NCI-H526 treated with DMSO at 0.1 percent for 48 hours (cell line): Measurements from ENCODE around the gene ALKBH2.

Experiments
- DNase-seq: peaks from one replicate; lab custom pipeline; 2025; lab: John Stamatoyannopoulos, UW

The ALKBH2 gene

DNA sequence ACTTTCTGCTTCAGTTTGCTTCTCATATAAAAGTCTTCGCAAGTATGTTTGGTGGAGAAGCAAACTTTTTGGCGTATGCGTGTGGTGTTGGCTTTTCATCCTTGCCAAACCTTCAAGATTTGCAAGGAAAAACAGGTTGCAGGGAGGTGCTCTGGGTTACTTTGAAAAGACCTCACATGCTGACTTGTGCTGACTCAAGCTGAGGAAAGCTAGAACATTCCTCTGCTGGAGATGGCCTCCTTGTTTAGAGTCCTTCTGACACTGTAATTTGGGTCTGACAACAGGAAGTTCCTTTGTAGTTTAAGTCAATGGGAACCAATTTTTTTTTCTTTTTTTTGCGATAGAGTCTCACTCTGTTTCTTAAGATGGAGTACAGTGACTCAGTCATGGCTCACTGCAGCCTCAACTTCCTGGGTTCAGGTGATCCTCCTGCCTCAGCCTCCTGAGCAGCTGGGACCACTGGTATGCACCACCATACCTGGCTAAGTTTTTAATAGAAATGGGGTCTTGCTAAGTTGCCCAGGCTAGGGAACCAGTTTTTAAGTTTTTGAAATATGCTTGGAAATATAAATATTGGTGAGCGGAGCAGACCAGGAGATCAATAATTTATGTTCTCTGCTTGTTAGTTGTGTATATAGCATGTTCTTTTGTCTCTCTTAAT, 20.5 kb upstream of the ALKBH2 start:
- DNase-seq, result no peak

DNA sequence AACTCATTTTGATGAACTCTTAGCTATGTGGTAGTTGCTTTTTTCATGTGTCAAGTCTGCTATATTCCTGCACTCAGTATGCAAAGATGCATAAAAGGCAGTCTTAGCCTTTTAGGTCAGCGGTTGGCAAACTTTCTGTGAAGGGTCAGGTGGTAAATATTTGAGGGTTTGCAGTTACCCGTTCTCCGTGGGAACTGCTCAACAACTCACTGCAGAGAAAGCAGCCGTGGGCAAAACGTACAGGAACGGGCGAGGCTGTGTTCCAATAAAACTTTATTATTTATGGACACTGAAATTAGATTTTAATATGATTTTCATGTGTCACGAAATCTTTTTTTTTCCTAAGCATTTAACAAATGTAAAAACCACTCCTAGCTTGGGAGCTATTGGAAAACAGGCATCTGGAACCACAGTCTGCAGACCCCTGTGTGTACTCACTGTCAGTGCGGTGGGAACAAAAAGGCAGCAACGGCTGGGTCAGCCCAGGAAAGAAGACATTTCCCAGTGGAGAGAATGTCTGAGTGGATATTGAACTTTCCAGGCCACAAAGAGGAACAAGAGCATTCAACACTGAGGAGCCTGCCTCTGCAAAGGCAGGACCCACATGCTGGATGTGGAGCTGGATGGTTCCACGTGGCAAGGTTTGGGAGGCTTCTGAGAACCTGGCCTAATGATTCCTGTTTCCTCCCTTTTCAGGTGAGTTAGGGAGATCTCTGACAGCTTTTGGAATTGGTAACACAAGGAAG, 19.6 kb upstream of the ALKBH2 start:
- DNase-seq, result no peak

DNA sequence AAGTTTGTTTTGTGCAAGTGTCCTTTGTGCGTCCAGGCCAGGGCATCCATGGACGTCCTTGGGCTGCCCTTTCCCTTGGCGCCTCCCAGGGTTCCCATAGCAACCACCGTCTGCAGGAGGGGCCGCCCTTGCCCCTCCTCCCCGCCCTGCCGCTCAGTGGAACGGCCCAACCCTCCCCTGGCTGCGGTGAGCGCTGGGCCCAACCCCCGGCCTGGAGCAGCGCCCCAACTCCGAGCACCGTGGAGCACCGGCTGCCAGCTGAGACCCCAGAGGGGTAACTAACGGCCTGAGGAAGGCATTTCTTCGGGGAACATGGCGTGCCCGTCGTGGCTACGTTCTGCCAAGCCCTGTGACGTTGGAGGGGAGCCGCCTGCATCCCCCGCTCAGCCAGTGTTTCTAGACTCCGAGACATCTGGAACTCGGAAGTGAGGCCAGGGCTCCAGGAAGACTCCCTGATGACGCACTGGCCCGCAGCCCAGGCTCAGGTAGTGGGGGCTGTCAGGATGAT, 17.8 kb upstream of the ALKBH2 start:
- no peak for DNase-seq

DNA sequence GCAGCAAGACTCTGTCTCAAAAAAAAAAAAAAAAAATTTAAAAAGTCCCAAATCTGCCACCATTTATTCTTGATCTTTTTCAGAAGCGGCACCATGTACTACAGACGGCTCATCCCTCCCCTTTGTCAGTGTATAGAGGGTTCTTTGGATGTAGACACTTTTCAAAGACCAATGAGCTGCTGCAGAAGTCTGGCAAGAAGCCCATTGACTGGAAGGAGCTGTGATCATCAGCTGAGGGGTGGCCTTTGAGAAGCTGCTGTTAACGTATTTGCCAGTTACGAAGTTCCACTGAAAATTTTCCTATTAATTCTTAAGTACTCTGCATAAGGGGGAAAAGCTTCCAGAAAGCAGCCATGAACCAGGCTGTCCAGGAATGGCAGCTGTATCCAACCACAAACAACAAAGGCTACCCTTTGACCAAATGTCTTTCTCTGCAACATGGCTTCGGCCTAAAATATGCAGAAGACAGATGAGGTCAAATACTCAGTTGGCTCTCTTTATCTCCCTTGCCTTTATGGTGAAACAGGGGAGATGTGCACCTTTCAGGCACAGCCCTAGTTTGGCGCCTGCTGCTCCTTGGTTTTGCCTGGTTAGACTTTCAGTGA, 16.6 kb upstream of the ALKBH2 start:
- no peak for DNase-seq

DNA sequence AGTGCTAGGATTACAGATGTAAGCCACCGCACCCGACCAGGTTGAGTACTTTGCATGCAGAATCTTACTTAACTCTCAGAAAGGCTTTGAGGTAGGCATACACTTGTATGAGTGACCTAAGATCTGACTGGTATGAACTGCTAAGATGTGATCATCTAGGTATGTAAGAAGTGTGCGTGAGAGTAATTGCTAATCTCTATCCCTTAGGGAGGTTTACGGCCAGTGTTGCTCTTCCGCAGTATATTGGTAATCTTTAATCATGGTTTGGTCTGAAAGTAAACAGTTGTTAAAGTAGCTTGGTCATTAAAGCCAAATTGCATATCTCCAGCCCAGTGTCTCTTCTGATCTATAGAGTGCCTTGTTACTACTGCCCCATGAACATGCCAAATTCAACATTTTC, 11.9 kb upstream of the ALKBH2 start:
- DNase-seq, result no peak

DNA sequence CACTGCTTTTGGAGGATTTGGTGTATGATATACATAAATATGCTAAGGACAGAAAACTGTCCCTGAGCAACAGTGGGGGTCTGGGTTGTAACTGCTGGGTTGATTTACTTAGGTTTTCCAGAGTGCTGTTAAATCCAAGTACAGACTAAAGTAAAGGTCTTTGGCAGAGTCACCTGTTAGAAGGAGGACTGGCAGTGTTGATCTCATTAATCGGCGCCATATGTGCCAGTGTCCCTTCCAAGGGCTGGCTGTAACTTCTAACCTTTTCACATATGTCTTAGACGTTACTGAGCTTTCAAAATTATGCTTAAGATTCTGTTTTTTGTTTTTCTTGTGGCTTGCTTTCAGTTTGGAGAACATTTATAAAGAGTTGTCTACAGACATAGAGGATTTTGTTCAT, 9.2 kb upstream of the ALKBH2 start:
- no peak for DNase-seq

DNA sequence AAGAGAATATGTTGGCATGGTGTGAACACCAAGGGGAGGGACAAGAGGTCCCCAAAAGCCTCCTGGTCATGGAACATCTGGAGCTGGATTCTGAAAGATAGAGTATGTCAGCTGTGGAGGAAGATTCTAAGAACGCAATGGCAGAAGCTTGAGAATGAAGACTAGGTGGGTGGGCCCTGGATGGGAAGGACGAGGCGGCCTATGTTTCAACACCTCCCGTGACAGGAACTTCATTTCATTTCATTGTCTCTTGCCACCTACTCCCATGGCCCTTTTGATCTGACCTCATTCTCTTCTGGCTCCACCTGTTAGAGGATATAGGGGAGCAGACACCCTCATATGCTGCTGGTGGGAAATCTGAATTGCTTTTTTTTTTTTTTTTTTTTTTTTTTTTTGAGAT, 7.5 kb upstream of the ALKBH2 start:
- DNase-seq, result no peak

DNA sequence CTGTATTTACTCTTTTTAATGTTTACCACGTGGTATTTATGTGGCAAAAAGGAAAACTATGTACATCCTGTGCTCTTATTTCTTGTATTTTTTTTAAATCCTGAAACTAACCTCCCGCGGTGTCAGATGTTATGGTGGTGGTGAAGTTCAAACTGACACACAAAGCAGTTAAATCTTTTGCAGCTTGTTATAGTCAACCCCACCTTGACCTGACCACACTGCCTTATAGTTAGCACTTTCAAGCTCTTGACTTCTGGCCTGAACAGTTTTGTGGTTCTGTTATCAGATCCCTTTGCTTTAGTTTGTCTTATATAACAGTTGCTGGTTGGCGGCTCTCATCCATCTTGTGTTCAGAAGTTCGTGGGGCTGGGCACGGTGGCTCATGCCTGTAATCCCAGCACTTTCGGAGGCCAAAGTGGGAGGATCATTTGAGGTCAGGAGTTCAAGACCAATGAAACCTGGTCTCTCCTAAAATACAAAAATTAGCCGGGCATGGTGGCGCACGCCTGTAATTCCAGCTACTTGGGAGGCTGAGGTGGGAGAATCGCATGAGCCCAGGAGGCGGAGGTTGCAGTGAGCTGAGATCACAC, 6.3 kb upstream of the ALKBH2 start:
- no peak for DNase-seq

DNA sequence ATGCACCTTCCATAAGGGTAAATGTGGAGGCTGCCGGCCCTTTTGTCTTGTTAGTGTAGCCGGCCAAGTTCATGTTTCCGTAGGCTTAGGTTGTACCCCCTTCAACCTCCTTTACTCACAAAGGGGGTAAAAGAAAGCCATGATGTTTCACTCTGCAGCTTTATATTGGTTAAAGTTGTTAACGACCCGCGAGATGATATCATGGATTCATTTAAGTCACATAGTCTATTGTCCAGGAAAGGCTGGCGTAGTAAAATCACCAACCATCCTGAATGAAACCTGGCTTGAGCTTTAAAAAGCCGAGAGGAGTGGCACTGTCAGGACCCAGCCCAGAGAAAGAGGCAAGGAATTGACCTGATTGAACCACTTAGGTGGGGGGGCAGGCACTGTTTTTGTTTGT, 5.4 kb upstream of the ALKBH2 start:
- no peak for DNase-seq

DNA sequence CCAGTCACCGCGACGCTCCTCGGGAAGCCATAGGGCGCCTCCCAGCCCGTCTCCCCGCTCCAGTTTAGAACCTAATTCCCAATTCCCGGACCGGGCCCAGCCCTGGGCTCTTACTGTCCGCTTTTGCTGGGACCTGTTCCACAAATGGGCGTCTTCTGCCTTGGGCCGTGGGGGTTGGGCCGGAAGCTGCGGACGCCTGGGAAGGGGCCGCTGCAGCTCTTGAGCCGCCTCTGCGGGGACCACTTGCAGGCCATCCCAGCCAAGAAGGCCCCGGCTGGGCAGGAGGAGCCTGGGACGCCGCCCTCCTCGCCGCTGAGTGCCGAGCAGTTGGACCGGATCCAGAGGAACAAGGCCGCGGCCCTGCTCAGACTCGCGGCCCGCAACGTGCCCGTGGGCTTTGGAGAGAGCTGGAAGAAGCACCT, 4.9 kb upstream of the ALKBH2 start:
- no peak for DNase-seq

DNA sequence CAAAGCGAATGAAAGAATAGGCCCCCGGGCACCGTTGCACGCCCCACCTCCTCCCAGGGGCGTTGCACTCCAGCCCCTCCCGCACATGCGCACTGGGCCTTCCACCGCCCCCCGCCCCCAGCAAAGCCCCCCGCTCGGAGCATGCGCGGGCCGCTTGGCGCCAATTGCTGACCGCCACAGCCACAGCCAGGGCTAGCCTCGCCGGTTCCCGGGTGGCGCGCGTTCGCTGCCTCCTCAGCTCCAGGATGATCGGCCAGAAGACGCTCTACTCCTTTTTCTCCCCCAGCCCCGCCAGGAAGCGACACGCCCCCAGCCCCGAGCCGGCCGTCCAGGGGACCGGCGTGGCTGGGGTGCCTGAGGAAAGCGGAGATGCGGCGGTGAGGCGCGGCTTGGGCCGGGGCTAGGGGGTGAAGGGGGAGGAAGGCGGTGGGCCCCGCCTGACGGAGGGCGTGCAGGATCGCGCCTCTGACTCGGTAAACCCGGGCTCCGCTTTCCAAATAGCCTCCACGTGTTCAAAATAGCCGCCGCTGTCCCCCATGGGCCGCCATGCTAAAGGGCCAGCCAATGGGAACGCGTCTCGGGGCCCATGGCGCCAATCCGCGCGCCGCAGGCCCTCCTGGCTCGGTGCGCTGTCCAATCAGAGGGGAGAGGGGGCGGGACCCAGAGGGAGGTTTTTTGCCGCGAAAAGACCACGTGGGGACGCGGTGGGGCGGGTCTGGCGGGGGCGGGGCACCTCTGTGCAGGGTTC, 4.3 kb upstream of the ALKBH2 start, which contains the start of gene UNG:
TSS of gene UNG (plus strand) at position 163 of the 748 bp plus-strand sequence. CDS start at position 246, 83 bp downstream.
- DNase-seq, result peak; percentile 82

DNA sequence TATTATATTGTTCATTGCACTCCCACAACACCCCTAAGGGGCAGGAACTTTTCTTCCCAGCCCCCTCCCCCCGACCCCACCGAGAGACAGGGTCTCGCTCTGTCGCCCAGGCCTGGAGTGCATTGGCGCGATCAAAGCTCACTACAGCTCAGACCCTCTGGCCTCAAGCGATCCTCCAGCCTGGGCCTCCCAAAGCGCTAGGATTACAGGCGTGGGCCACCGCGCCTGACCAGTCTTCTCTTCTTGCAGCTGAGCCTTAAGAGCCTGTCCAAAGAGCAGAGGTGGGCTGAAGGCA, 3.8 kb upstream of the ALKBH2 start:
- no peak for DNase-seq

DNA sequence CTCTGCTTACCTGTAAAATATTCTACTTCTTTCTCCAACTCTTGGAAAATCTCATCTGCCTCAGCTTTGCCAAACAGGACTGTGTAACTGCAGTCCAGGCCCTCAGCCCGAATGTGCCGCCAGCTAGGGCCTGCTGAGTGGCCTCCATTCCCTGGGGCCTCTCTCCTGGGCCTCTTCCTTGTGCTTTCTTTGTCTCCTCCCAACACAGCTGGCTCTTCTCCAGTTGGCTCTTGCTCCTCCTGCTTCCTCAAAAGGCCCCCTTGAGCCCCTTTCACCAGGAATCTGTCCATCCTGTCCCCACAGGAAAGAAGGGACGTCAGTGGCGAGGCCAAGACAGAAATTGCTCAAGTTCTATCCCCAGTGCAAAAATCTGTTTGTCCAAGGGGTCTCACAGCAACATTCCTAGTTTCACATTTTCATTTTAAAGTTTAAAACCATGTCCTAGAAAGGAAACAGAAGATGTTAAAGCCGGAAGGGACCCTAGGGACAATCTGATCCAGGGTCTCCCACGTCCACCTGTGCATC, 713 bp downstream of the ALKBH2 start:
- no peak for DNase-seq

DNA sequence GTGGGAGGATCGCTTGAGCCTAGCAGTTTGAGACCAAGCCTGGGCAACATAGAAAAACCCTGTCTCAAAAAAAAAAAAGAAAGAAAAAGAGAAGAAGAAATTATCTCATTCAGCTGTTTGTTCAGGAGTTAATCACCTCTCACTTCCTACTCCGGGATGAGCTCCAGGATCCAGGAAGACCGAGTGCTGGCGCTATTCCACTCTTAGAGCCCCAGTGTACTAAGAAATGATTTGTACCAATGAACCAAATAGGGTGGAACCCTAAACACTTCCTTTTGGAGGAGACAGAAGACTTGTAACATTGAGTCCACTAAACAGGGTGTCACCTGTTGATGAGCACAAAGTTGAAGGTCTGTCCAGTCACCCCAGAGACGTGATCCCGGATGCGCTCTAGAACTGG, 3.6 kb downstream of the ALKBH2 start:
- DNase-seq, result no peak

DNA sequence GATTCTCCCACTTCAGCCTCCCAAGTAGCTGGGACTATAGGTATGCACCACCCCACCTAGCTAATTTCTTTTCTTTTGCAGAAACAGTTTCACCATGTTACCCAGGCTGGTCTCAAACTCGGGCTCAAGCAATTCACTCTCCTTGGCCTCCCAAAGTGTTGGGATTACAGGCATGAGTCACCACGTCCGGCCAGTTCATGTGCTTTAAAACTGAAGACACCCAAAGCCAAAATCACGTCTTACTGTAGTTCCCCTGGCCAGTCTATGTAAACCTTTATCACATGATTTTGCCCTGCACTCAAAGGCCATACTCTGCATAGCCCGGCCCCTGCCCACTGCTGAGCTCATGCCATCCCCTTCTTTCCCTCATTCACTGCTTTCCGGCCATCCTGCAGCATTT, 4.5 kb downstream of the ALKBH2 start:
- no peak for DNase-seq

DNA sequence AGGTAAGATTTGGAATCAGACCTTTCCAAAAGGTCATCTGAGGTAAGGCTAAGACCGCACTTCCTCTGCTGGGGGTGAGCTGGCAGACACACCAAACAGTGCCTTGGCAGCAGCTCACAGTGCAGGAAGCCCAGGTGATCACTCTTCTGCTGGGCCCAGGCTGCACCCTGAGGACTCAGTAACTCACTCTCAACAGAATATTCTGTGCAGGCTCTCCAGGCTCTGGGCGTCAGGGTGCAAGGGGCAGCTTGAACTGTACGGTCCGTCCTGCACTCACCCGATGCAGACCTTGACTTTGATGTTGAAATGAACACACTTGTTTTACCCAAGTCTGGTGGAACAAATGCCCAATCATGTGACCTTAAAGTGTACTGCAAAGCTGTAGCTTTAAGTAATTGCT, 6.0 kb downstream of the ALKBH2 start:
- no peak for DNase-seq

DNA sequence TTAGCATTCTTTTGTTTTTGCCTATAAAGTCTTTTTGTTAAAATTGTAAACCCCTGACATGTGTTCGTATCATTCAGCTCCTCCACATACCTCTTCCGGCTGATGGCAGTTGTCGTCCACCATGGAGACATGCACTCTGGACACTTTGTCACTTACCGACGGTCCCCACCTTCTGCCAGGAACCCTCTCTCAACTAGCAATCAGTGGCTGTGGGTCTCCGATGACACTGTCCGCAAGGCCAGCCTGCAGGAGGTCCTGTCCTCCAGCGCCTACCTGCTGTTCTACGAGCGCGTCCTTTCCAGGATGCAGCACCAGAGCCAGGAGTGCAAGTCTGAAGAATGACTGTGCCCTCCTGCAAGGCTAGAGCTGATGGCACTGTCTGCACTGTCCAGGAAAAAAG, 7.7 kb downstream of the ALKBH2 start:
- no peak for DNase-seq

DNA sequence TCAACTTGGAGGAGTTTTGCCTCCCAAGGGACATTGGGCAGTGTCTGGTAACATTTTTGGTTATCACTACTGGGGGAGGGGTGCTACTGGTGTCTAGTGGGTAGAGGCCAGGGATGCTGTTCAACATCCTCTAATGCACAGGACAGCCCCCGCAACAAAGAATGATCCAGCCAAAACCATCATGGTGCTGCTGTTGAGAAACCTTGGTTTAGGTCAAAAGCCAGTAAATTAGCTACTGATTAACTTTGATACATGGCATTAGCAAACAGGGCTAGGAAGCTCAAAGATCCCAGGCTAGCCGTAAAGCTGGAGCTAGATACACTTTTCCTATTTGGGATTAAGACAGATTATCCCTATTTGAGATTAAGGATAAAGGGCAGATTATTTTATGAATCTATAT, 8.8 kb downstream of the ALKBH2 start:
- no peak for DNase-seq

DNA sequence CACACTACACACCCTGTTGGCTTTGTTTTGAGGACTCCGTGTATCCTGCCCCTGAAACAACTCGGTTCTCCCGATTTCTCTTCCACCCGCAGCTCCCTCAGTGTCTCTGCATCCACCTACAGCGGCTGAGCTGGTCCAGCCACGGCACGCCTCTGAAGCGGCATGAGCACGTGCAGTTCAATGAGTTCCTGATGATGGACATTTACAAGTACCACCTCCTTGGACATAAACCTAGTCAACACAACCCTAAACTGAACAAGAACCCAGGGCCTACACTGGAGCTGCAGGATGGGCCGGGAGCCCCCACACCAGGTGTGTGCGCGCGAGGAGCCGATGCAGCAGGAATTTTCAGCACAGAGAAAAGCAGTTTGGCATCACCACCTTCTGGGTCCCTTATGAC, 10.5 kb downstream of the ALKBH2 start:
- no peak for DNase-seq

DNA sequence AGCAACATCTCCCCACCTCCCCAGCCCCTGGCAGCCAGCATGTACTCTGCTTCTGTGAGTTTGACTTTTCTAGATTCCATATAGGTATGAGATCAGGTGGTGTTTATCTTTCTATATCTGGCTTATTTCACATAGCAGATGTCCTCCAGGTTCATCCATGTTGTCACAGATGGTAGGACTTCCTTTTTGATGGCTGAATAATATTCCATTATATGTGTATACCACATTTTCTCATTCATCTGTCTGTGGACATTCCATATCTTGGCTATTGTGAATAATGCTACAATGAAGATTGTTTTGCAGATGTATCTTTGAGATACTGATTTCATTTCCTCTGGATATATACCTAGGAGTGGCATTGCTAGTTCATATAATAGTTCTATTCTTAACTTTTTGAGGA, 18.4 kb downstream of the ALKBH2 start:
- no peak for DNase-seq

DNA sequence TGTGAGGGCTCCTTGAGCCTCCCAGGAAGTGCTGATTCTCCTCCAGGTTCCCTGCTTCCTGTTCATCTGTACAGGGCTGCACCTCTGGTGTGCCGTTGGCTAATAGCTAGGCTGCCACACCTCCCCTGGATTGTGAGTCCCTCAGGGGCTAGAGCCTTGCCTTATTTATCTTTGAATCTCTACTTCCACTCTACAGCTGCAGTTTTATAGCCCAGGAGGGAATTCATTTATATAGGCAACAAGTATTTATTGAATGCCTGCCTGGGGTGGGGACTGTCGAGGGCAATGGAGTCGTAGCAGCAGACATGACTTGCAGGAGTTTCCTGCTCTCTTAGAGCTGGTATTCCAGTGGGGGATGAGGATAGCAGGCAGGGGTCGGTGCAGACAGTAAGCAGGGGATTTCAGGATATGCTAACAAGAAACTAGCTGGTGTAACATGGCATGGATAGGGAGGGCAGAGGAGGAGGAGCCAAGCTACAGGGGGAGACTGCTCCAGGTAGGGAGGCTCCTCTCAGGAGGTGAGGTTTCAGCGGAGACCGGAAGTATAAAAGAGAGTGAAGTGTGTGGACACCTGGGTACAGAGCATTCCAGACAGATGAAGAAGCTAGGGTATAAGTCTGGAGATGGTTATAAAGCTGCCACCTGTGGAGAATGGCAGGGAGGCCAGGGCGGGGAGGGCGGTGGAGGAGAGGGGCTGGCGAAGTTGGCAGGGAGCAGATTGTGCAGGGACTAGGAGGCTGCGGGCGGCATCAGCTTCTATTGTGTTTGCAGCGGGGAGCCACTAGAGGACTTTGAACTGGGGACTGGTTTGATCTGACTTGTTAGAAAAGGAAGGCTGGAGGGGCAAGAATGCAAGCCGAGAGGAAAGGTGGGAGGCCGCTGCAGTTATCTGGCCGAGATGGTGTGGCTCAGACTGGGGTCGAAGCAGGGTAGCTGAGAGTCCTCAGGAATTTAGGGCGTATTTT, 23.7 kb downstream of the ALKBH2 start:
- DNase-seq, result no peak
